ENCODE results near the gene ANKRD16. TPM values are rescaled to one million over a fixed set of nuclear protein-coding genes. Genes with fewer than 3 reads are reported as not detected.

ANKRD16 gene
- total RNA-seq, 4 donors from 2014 or later = 8.0 to 19.8 (median 13.1) TPM

DNA sequence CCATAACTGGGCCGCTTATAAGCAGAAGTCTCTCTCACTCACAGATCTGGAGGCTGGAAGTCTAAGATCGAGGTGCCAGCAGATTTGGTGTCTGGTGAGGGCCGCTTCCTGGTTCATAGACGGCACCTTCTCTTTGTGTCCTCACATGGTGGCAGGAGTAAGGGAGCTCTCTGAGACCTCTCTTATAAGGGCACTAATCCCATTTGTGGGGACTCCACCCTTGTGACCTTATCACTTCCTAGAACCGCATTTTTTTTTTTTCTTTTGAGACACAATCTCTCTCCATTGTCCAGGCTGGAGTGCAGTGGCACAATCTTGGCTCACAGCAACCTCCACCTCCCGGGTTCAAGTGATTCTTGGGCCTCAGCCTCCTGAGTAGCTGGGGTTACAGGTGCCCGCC, 8.5 kb upstream of the ANKRD16 start:
- no peaks in the 10 kb centered on the region for H3K4me1 ChIP-seq
- intact Hi-C loops (cut with DNase I) = no loop called here

DNA sequence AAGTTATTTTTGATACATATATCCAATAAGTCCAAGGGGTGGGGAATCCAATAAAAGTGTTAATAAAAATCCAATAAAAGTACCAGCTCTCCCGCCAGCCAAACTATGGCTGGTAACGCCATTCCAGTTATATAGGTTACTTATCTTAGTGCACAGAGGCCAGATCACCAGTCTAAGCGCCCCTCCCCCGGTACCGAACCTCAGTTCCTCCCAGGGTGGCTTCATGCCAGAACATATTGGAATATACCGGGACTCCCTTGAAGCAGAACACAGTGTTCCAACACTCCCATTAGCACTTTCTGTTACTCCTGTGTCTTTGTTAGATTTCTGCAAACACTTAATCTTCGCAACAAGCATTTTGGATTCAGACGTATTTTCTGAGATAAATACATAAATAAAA, 7.8 kb upstream of the ANKRD16 start:
- intact Hi-C loops (cut with DNase I) = no loop called here
- Histone ChIP-seq H3K27ac (no peak overlapping the region), H3K4me1 (no peaks in the 10 kb centered on the region), H3K9me3 (no peaks in the 10 kb centered on the region), H3K27me3 (no peaks in the 10 kb centered on the region), H3K36me3 (peaks cover 0 to 9% of the 10 kb centered on the region in 2 donors), H3K4me3 (replicated peaks in 1 of 3) (no peak overlapping the region)
- WGBS, 2 donors = 96 to 99% methylated on average over 8 of the region's 8 CpGs
- TF ChIP-seq, protein P1, sequence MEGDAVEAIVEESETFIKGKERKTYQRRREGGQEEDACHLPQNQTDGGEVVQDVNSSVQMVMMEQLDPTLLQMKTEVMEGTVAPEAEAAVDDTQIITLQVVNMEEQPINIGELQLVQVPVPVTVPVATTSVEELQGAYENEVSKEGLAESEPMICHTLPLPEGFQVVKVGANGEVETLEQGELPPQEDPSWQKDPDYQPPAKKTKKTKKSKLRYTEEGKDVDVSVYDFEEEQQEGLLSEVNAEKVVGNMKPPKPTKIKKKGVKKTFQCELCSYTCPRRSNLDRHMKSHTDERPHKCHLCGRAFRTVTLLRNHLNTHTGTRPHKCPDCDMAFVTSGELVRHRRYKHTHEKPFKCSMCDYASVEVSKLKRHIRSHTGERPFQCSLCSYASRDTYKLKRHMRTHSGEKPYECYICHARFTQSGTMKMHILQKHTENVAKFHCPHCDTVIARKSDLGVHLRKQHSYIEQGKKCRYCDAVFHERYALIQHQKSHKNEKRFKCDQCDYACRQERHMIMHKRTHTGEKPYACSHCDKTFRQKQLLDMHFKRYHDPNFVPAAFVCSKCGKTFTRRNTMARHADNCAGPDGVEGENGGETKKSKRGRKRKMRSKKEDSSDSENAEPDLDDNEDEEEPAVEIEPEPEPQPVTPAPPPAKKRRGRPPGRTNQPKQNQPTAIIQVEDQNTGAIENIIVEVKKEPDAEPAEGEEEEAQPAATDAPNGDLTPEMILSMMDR (IDR thresholded peaks at IDR 0.05) = no peak
- no peak for TF ChIP-seq POLR2A (IDR thresholded peaks at IDR 0.05)
- DNase-seq = no peak

More for the DNA sequence above, 8.5 kb upstream of the ANKRD16 start:
- TF ChIP-seq, protein P1 (IDR thresholded peaks at IDR 0.05) = no peak
- no peak for TF ChIP-seq POLR2A (IDR thresholded peaks at IDR 0.05)
- Histone ChIP-seq H3K4me3 (replicated peaks in 1 of 3) (no peak overlapping the region), H3K36me3 (peaks cover 0 to 9% of the 10 kb centered on the region in 2 donors), H3K27ac (no peak overlapping the region), H3K9me3 (no peaks in the 10 kb centered on the region), H3K27me3 (no peaks in the 10 kb centered on the region)
- no peak for DNase-seq
- 95 to 97% methylated on average over 7 of the region's 7 CpGs for WGBS, 2 donors

DNA sequence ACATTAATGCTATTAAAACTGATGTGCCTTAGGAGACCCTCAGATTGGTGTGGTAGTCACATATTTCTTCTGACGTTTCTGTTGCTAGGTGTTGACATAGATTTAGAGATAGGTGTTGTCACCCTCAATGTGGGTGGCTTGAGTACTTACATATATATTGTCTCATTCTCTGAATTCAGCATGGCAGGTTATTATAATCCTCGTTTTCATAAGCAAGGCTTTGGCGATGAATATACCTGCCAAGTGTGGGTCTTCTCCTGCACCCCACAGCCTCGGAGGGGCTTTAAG, 7.3 kb upstream of the ANKRD16 start:
- intact Hi-C loops (cut with DNase I) = no loop called here

GRCh38 chr10:5896208-5897052, 6.7 kb upstream of the ANKRD16 start:
- Histone ChIP-seq H3K4me3 (replicated peaks in 1 of 3) (no peak overlapping the region), H3K27me3 (no peaks in the 10 kb centered on the region), H3K27ac (no peak overlapping the region), H3K4me1 (peaks cover 0 to 7% of the 10 kb centered on the region in 2 donors), H3K9me3 (no peaks in the 10 kb centered on the region), H3K36me3 (peaks cover 0 to 9% of the 10 kb centered on the region in 2 donors)
- no peak for TF ChIP-seq POLR2A (IDR thresholded peaks at IDR 0.05)
- TF ChIP-seq, protein P1 (IDR thresholded peaks at IDR 0.05) = no peak
- 83 to 85% methylated on average over 5 of the region's 5 CpGs for WGBS, 2 donors
- intact Hi-C loops (cut with DNase I) = no loop called here
- no peak for DNase-seq

More for the DNA sequence above, 7.3 kb upstream of the ANKRD16 start:
- Histone ChIP-seq H3K4me1 (peaks cover 0 to under 1% of the 10 kb centered on the region in 2 donors), H3K9me3 (no peaks in the 10 kb centered on the region), H3K27me3 (no peaks in the 10 kb centered on the region), H3K27ac (no peak overlapping the region), H3K36me3 (peaks cover 0 to 9% of the 10 kb centered on the region in 2 donors), H3K4me3 (replicated peaks in 1 of 3) (no peak overlapping the region)
- DNase-seq = no peak
- TF ChIP-seq, protein P1 (IDR thresholded peaks at IDR 0.05) = no peak
- TF ChIP-seq POLR2A (IDR thresholded peaks at IDR 0.05) = no peak
- WGBS, 2 donors = 85 to 86% methylated on average over 4 of the region's 4 CpGs

DNA sequence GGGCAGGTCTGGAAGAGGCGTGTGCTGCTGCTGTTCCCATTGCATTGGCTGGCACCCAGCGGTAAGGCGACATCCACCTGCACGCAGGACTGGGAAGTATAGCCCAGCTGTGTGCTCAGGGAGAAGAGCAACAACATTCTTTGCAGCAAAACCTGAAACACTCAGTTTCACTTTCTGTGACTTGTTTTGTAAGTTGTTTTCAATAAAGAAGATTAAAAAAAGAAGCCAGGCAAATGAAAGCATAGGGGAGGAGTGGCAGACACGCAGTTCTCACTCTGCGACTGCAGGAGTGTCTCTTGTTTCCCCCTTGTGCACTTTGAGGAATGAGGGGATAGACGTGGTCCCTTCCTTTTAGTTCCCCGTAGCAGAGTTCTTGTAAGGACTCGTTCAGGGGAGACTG, 6.1 kb upstream of the ANKRD16 start:
- peaks cover 5 to 13% of the 10 kb centered on the region in 2 donors for H3K4me1 ChIP-seq
- WGBS, 2 donors = 85 to 86% methylated on average over 9 of the region's 9 CpGs
- peaks cover 0 to 9% of the 10 kb centered on the region in 2 donors for H3K36me3 ChIP-seq
- no peak for DNase-seq
- H3K27ac ChIP-seq = no peak overlapping the region
- intact Hi-C loops (cut with DNase I) = no loop called here
- TF ChIP-seq, protein P1 (IDR thresholded peaks at IDR 0.05) = no peak
- no peak for TF ChIP-seq POLR2A (IDR thresholded peaks at IDR 0.05)
- H3K27me3 ChIP-seq = no peaks in the 10 kb centered on the region
- H3K4me3 ChIP-seq (replicated peaks in 1 of 3) = no peak overlapping the region
- no peaks in the 10 kb centered on the region for H3K9me3 ChIP-seq
